GM15510 (cell line): Measurements from ENCODE around the gene ACTL7B.

Experiments
- POLR2A ChIP-seq: IDR thresholded peaks from 3 replicates; pipeline ENCODE4 v1.6.1; 2011; ENCODE audit warnings: borderline replicate concordance; ENCODE audit not compliant: insufficient read length; ENCODE audit errors: extremely low read depth

Gene ACTL7B

GRCh38 chr9:108835831-108836230 is 20.0 kb downstream of the ACTL7B start:
- no peak for TF ChIP-seq POLR2A

- no peak for TF ChIP-seq POLR2A
Measured at GRCh38 chr9:108834959-108835665, 20.7 kb downstream of the ACTL7B start.

GRCh38 chr9:108832179-108832500 is 23.6 kb downstream of the ACTL7B start:
- TF ChIP-seq POLR2A = no peak

GRCh38 chr9:108831496-108832178 is 24.1 kb downstream of the ACTL7B start:
- TF ChIP-seq POLR2A = no peak

GRCh38 chr9:108830272-108830671 is 25.5 kb downstream of the ACTL7B start:
- TF ChIP-seq POLR2A = no peak

- TF ChIP-seq POLR2A = no peak
Measured at GRCh38 chr9:108823829-108824228, 32.0 kb downstream of the ACTL7B start.

GRCh38 chr9:108816037-108816436 is 39.7 kb downstream of the ACTL7B start:
- TF ChIP-seq POLR2A = no peak

GRCh38 chr9:108815156-108815555 is 40.6 kb downstream of the ACTL7B start:
- TF ChIP-seq POLR2A = no peak

- TF ChIP-seq POLR2A = no peak
Measured at GRCh38 chr9:108813951-108814601, 41.7 kb downstream of the ACTL7B start.

GRCh38 chr9:108812396-108813025 is 43.3 kb downstream of the ACTL7B start:
- TF ChIP-seq POLR2A = no peak

- TF ChIP-seq POLR2A = no peak
Measured at GRCh38 chr9:108811944-108812343, 43.8 kb downstream of the ACTL7B start.

- TF ChIP-seq POLR2A = no peak
Measured at GRCh38 chr9:108809269-108809668, 46.5 kb downstream of the ACTL7B start.
